ENCODE results near the gene PDCL2.

PDCL2 gene

GRCh38 chr4:55543858-55544257 lies 48.2 kb downstream of the PDCL2 start:
- no peak overlapping the region; the same call in 1 of the 2 replicates for H3K4me3 ChIP-seq (replicated peaks; ENCODE audit: low read depth, low read length)
- no peak for DNase-seq (ENCODE audit: extremely low read depth, low read depth)
- TF ChIP-seq, protein P1, sequence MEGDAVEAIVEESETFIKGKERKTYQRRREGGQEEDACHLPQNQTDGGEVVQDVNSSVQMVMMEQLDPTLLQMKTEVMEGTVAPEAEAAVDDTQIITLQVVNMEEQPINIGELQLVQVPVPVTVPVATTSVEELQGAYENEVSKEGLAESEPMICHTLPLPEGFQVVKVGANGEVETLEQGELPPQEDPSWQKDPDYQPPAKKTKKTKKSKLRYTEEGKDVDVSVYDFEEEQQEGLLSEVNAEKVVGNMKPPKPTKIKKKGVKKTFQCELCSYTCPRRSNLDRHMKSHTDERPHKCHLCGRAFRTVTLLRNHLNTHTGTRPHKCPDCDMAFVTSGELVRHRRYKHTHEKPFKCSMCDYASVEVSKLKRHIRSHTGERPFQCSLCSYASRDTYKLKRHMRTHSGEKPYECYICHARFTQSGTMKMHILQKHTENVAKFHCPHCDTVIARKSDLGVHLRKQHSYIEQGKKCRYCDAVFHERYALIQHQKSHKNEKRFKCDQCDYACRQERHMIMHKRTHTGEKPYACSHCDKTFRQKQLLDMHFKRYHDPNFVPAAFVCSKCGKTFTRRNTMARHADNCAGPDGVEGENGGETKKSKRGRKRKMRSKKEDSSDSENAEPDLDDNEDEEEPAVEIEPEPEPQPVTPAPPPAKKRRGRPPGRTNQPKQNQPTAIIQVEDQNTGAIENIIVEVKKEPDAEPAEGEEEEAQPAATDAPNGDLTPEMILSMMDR (IDR thresholded peaks at IDR 0.05; ENCODE audit: low read depth, low read length, missing control alignments): no peak

- no peak overlapping the region for H3K4me3 ChIP-seq (replicated peaks; ENCODE audit: low read depth, low read length)
- TF ChIP-seq, protein P1 (IDR thresholded peaks at IDR 0.05; ENCODE audit: low read depth, low read length, missing control alignments): no peak
- DNase-seq (ENCODE audit: extremely low read depth, low read depth): no peak
Measured at GRCh38 chr4:55540271-55540670, 51.8 kb downstream of the PDCL2 start.

- H3K4me3 ChIP-seq (replicated peaks; ENCODE audit: low read depth, low read length): no peak overlapping the region
- TF ChIP-seq, protein P1 (IDR thresholded peaks at IDR 0.05; ENCODE audit: low read depth, low read length, missing control alignments): no peak
- no peak for DNase-seq (ENCODE audit: extremely low read depth, low read depth)
Measured at GRCh38 chr4:55539658-55540057, 52.4 kb downstream of the PDCL2 start.

DNA sequence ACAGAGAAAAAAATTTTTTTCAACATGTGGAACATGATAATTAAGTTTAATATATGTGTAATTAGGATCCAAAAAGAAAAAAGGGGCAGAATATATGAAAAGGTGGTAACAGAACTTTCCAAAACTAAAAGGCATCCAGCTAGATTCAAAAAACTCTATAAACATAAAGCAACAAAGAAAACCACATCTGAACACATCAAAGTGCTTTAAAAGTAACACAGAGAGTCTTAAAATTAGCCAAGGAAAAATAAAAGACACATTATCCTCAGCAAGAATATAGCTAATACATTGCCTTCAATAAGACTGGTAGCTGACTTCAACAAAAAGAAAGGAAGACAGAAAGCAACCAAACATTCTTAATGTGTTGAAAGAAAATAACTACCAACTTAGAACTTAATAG lies 53.5 kb downstream of the PDCL2 start:
- TF ChIP-seq, protein P1 (IDR thresholded peaks at IDR 0.05; ENCODE audit: low read depth, low read length, missing control alignments): no peak
- H3K4me3 ChIP-seq (replicated peaks; ENCODE audit: low read depth, low read length): no peak overlapping the region
- DNase-seq (ENCODE audit: extremely low read depth, low read depth): no peak

GRCh38 chr4:55534306-55534705 lies 57.7 kb downstream of the PDCL2 start:
- no peak for DNase-seq (ENCODE audit: extremely low read depth, low read depth)
- TF ChIP-seq, protein P1 (IDR thresholded peaks at IDR 0.05; ENCODE audit: low read depth, low read length, missing control alignments): no peak
- no peak overlapping the region for H3K4me3 ChIP-seq (replicated peaks; ENCODE audit: low read depth, low read length)

- H3K4me3 ChIP-seq (replicated peaks; ENCODE audit: low read depth, low read length): no peak overlapping the region
Measured at GRCh38 chr4:55530691-55531090, 61.4 kb downstream of the PDCL2 start.

GRCh38 chr4:55530167-55530566 lies 61.9 kb downstream of the PDCL2 start:
- TF ChIP-seq, protein P1 (IDR thresholded peaks at IDR 0.05; ENCODE audit: low read depth, low read length, missing control alignments): no peak
- DNase-seq (ENCODE audit: extremely low read depth, low read depth): no peak
- no peak overlapping the region for H3K4me3 ChIP-seq (replicated peaks; ENCODE audit: low read depth, low read length)

More at GRCh38 chr4:55530691-55531090, 61.4 kb downstream of the PDCL2 start:
- no peak for DNase-seq (ENCODE audit: extremely low read depth, low read depth)
- TF ChIP-seq, protein P1 (IDR thresholded peaks at IDR 0.05; ENCODE audit: low read depth, low read length, missing control alignments): no peak
